ENCODE measurements around the gene NCOA1. TPM values are rescaled to one million over a fixed set of nuclear protein-coding genes. Genes with fewer than 3 reads are reported as not detected.
"Not testable (repeated sequence)": the region's sequence is repeated elsewhere in the genome, so short reads cannot be mapped to it uniquely, and the experiment has no call there.

The NCOA1 gene
- total RNA-seq, 1 donor from 2014 or later = 29.0 TPM

- Mint-ChIP-seq H3K36me3 (ENCODE audit: unreplicated experiment) (peaks cover 16% of the 10 kb centered on the region), H3K4me3 (ENCODE audit: unreplicated experiment) (no peak overlapping the region), H3K9me3 (ENCODE audit: unreplicated experiment) (peaks cover 29% of the 10 kb centered on the region), H3K4me1 (ENCODE audit: unreplicated experiment) (no peaks in the 10 kb centered on the region), H3K27me3 (ENCODE audit: unreplicated experiment) (no peaks in the 10 kb centered on the region), H3K27ac (ENCODE audit: unreplicated experiment) (no peak overlapping the region)
- DNase-seq (ENCODE audit: extremely low spot score, unreplicated experiment) = no peak
- no peak for TF ChIP-seq CTCF (IDR thresholded peaks at IDR 0.05)
These were observed 52.2 kb downstream of the NCOA1 start for GRCh38 chr2:24543252-24543651.

- DNase-seq (ENCODE audit: extremely low spot score, unreplicated experiment) = no peak
- TF ChIP-seq CTCF (IDR thresholded peaks at IDR 0.05) = no peak
- Mint-ChIP-seq H3K9me3 (ENCODE audit: unreplicated experiment) (peaks cover 29% of the 10 kb centered on the region), H3K4me1 (ENCODE audit: unreplicated experiment) (no peaks in the 10 kb centered on the region), H3K36me3 (ENCODE audit: unreplicated experiment) (peaks cover 16% of the 10 kb centered on the region), H3K27me3 (ENCODE audit: unreplicated experiment) (no peaks in the 10 kb centered on the region), H3K27ac (ENCODE audit: unreplicated experiment) (no peak overlapping the region), H3K4me3 (ENCODE audit: unreplicated experiment) (no peak overlapping the region)
These were observed 53.5 kb downstream of the NCOA1 start for GRCh38 chr2:24544456-24545115.

GRCh38 chr2:24546669-24547068 lies 55.6 kb downstream of the NCOA1 start:
- Mint-ChIP-seq H3K36me3 (ENCODE audit: unreplicated experiment) (peaks cover 20% of the 10 kb centered on the region), H3K27me3 (ENCODE audit: unreplicated experiment) (no peaks in the 10 kb centered on the region), H3K4me1 (ENCODE audit: unreplicated experiment) (no peaks in the 10 kb centered on the region), H3K4me3 (ENCODE audit: unreplicated experiment) (no peak overlapping the region), H3K9me3 (ENCODE audit: unreplicated experiment) (peaks cover 30% of the 10 kb centered on the region), H3K27ac (ENCODE audit: unreplicated experiment) (no peak overlapping the region)
- DNase-seq (ENCODE audit: extremely low spot score, unreplicated experiment) = no peak
- TF ChIP-seq CTCF (IDR thresholded peaks at IDR 0.05) = no peak

- Mint-ChIP-seq H3K27me3 (ENCODE audit: unreplicated experiment) (no peaks in the 10 kb centered on the region), H3K9me3 (ENCODE audit: unreplicated experiment) (peaks cover 19% of the 10 kb centered on the region), H3K27ac (ENCODE audit: unreplicated experiment) (no peak overlapping the region), H3K36me3 (ENCODE audit: unreplicated experiment) (peaks cover 14% of the 10 kb centered on the region), H3K4me3 (ENCODE audit: unreplicated experiment) (no peak overlapping the region), H3K4me1 (ENCODE audit: unreplicated experiment) (peaks cover 3% of the 10 kb centered on the region)
- DNase-seq (ENCODE audit: extremely low spot score, unreplicated experiment) = no peak
- no peak for TF ChIP-seq CTCF (IDR thresholded peaks at IDR 0.05)
These were observed 57.0 kb downstream of the NCOA1 start for GRCh38 chr2:24548058-24548457.

GRCh38 chr2:24550301-24550700 lies 59.2 kb downstream of the NCOA1 start:
- peaks cover 14% of the 10 kb centered on the region for H3K36me3 Mint-ChIP-seq (ENCODE audit: unreplicated experiment)
- H3K27me3 Mint-ChIP-seq (ENCODE audit: unreplicated experiment); H3K27ac Mint-ChIP-seq (ENCODE audit: unreplicated experiment); DNase-seq (ENCODE audit: extremely low spot score, unreplicated experiment); H3K9me3 Mint-ChIP-seq (ENCODE audit: unreplicated experiment); H3K4me1 Mint-ChIP-seq (ENCODE audit: unreplicated experiment); H3K4me3 Mint-ChIP-seq (ENCODE audit: unreplicated experiment): not testable (repeated sequence)

Data from osteocyte (in vitro differentiated cells).